Cardiac septum (tissue), 1 donor: ENCODE measurements around the gene HPSE. TPM values are rescaled to one million over a fixed set of nuclear protein-coding genes. Genes with fewer than 3 reads are reported as not detected.

Experiments used
- DNase-seq: peaks from one replicate; pipeline ENCODE4 v3.0.0-alpha.2; 2020; ENCODE audit warnings: low spot score
- intact Hi-C: fragments of 100-400 bp; cut with DNase I; formaldehyde crosslinking; loops from one replicate; pipeline ENCODE4 v1.14.0; 2022
- total RNA-seq: library from RNA; stranded (reverse); fragmentation: NEBNext Ultra II Directional; extraction: Animal tissue kit (Norgen Biotek cat#: 25700); gene quantifications from one replicate; pipeline ENCODE4 v1.2.1, GENCODE V29; 2021
- donor health status: DM: no; HTN: no; CAD: no.

The HPSE gene
- total RNA-seq, 1 donor from 2014 or later: 0.97 TPM

DNA sequence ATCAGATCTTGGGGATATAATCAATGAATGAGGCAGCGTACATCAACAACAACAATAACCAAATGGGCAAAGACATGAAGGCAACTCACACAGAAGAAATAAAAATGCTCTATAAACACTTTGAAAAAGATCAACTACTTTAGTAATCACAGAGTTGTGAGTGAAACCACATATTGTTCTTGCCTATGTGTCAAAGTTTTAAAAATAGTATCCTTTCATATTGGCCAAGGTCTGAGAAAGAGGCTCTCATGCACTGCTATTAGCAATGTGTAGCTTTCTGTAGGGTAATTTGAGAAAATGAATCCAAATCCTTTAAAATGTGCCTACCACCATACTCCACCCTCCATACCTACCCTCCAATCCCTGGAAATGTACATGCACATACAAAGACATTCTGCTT lies 75.1 kb downstream of the HPSE start:
- no peak for DNase-seq
- intact Hi-C loops: no loop called here

GRCh38 chr4:83258461-83258860 lies 76.2 kb downstream of the HPSE start:
- intact Hi-C loops: no loop called here
- no peak for DNase-seq

- intact Hi-C loops: no loop called here
- no peak for DNase-seq
Measured at GRCh38 chr4:83257811-83258210, 76.8 kb downstream of the HPSE start.

- no peak for DNase-seq
- intact Hi-C loops: no loop called here
Measured at GRCh38 chr4:83255584-83255983, 79.1 kb downstream of the HPSE start.

DNA sequence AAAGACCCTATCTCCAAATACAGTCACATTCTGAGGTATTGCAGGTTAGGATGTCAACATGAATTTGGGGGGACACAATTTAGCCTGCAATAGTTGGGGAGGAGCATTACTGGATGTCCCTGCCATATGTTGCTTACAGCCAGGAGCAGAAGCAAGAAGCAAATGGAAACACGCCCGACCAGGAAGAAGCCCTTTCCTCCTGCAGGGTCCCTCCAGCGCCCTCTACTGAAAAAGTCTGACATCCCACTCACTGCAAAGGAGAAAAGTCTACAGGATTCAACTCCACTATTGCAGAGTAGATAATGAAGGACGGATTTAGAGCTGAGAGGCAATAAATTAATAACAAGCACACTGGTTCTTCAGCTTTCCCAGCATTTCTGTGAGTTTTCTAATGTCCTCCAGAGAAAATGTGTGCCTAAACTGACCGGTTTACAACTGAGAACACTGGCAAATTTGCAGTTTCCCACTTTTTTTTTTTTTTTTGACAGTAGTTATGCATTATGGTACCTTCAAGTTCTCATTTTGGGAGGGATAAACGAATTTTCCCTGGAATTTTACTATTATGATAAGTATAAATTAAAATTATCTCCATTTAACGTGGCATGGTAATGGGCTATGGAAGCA lies 81.8 kb downstream of the HPSE start:
- DNase-seq: no peak
- intact Hi-C loops: no loop called here

DNA sequence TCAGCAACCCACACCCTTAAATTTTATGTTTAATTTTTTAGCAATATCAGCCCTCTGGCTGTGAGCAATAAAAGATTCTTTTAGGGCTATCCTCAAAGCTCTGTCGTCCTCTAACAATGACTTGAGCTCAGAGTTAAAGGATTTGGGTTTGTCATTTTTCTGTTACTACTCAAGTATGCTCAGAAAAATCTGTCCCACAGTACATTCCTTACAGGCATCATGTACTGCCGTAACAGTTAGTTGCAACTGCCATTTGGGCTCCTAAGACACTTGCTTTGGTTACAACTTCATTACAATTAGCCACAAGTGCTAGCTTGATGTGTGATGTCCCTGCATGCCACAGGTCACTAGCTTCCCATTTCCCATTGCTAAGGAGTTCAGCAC lies 83.2 kb downstream of the HPSE start:
- intact Hi-C loops: no loop called here

GRCh38 chr4:83250687-83251446 lies 83.8 kb downstream of the HPSE start:
- DNase-seq: no peak
- intact Hi-C loops: no loop called here

More for the DNA sequence above, 83.2 kb downstream of the HPSE start:
- no peak for DNase-seq

DNA sequence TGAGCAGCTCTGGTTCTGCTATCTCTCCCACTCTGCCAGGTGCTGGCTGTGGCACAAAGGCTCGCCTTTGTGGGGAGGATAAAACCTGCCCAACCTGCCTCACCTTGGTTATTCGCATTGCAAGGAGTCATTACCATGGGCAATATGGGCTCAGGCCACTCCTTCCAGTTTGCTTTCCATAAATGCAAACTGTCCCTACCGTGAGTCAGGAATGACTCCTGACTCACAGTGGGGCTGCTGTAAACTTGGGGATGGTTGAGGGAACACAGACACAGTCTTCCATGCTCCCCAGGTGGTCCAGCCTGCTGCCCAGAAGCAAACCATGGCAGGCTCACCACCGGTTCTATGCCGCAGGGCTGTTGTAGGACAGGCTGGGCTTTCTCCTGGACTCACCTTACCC lies 86.2 kb downstream of the HPSE start:
- DNase-seq: no peak
- intact Hi-C loops: no loop called here

DNA sequence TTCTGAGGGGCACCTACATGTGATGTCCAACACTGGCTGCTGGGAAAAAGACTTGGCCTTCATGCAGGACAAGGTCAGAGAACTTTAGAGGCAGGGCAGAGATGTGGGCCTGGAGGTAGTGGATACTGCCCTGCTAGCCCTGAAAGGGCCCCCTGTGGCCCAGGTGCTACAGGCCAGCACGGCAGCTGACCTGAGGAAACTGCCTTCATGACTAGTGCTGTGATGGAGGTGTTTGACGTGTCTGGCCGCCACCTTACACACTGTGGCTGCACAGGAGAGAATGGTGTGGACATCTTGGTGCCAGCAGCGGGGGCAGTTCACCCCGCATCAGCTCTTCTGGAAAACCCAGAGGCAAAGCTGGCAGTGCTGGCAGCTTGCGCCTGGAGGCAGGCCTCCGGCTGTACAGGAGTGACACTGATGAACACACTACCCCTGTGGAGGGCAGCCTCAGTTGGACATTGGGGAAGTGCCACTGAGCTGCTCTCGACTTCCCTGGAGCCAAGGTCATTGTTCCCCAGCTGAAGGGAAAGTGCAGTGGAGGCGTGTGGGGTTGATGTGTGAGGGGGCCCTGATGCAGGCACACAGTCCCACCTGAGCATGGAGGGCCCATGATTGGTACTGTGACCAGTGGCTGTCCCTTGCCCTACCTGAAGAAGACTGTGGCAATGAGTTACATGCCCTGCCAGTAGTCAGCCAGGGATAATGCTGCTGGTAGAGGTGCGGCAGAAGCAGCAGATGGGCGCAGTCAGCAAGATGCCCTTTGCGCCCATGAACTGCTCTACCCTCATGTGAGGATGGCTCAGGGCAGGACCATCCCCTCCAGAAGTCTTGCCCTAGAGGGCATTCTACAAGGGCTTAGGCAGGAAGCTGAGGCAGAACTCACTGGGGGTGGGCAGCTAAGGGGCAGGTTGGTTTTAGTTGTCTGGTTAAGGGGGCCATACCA lies 87.0 kb downstream of the HPSE start:
- DNase-seq: no peak
- intact Hi-C loops: no loop called here

Other genes starting within 250 kb of the HPSE start
- 1.2 TPM for gene PLAC8, start 220.1 kb downstream of the HPSE start, total RNA-seq
- gene COQ2, start 50.0 kb downstream of the HPSE start, total RNA-seq: 13.1 TPM
- gene HELQ, start 121.0 kb upstream of the HPSE start, total RNA-seq: 11.1 TPM
- 39.1 TPM for gene MRPS18C, start 121.2 kb upstream of the HPSE start, total RNA-seq
- 6.4 TPM for gene ABRAXAS1, start 150.3 kb upstream of the HPSE start, total RNA-seq
- gene GPAT3, start 201.3 kb upstream of the HPSE start, total RNA-seq: 38.5 TPM